Fibroblast of lung (primary cell): ENCODE measurements around the gene DMGDH. TPM values are rescaled to one million over a fixed set of nuclear protein-coding genes. Genes with fewer than 3 reads are reported as not detected.

Experiments
- DNase-seq, 2 donors: peaks; one replicate each; pipeline versions ENCODE4 v3.0.0 to v3.0.0-alpha.2; 2010; ENCODE audit warnings: low read depth in 2 of 2
- H2AFZ ChIP-seq: 2 replicates; pipeline ENCODE4 v1.5.1; 2012; ENCODE audit warnings: low read length, control low read depth, inconsistent platforms
- H3K27ac ChIP-seq: 2 replicates; pipeline ENCODE4 v1.5.1; 2011; ENCODE audit warnings: low read length, control low read depth; ENCODE audit not compliant: insufficient read depth
- H3K27me3 ChIP-seq: 2 replicates; pipeline ENCODE4 v1.5.1; 2011; ENCODE audit warnings: mild to moderate bottlenecking, low read length; ENCODE audit not compliant: control insufficient read depth, insufficient read depth
- H3K36me3 ChIP-seq: 2 replicates; pipeline ENCODE4 v1.5.1; 2011; ENCODE audit warnings: low read length; ENCODE audit not compliant: control insufficient read depth, insufficient read depth
- H3K4me1 ChIP-seq: 2 replicates; pipeline ENCODE4 v1.5.1; 2011; ENCODE audit warnings: low read length; ENCODE audit not compliant: control insufficient read depth, insufficient read depth; ENCODE audit errors: extremely low read depth
- H3K4me2 ChIP-seq: 2 replicates; pipeline ENCODE4 v1.5.1; 2011; ENCODE audit warnings: low read length, control low read depth; ENCODE audit not compliant: insufficient read depth; ENCODE audit errors: extremely low read depth
- H3K4me3 ChIP-seq, 4 experiments: fragments of 200-600 bp in 1 of 4; sonication (generic) in 1 of 4; replicated peaks in 1 of 4; 2 replicates each; pipeline ENCODE4 v1.5.1; 2011 to 2016; ENCODE audit warnings: low read length in 4 of 4, low read depth in 3 of 4, mild to moderate bottlenecking in 3 of 4, control low read depth in 2 of 4, inconsistent platforms in 1 of 4, mixed read lengths in 1 of 4; ENCODE audit not compliant: insufficient read depth in 1 of 4; ENCODE audit errors: control extremely low read depth in 1 of 4
- H3K79me2 ChIP-seq: 2 replicates; pipeline ENCODE4 v1.5.1; 2012; ENCODE audit warnings: mild to moderate bottlenecking, low read length, inconsistent platforms; ENCODE audit not compliant: control insufficient read depth, insufficient read depth
- H3K9ac ChIP-seq: 2 replicates; pipeline ENCODE4 v1.5.1; 2011; ENCODE audit warnings: mild to moderate bottlenecking, low read length, control low read depth; ENCODE audit not compliant: insufficient read depth
- H3K9me3 ChIP-seq: 2 replicates; pipeline ENCODE4 v1.5.1; 2012; ENCODE audit warnings: low read depth, low read length; ENCODE audit not compliant: control insufficient read depth, insufficient read depth
- H4K20me1 ChIP-seq: 2 replicates; pipeline ENCODE4 v1.5.1; 2011; ENCODE audit warnings: low read length; ENCODE audit not compliant: control insufficient read depth, insufficient read depth; ENCODE audit errors: extremely low read depth
- CTCF ChIP-seq, 2 donors: IDR thresholded peaks in 1 of 2; conservative IDR thresholded peaks in 1 of 2; 1 replicate in 1 of 2; 2 replicates in 1 of 2; pipeline ENCODE4 v1.5.1; 2011 to 2012; ENCODE audit warnings: low read length in 2 of 2, control low read depth in 1 of 2, inconsistent platforms in 1 of 2, low read depth in 1 of 2, mild to moderate bottlenecking in 1 of 2
- EZH2 ChIP-seq: IDR thresholded peaks from 2 replicates; pipeline ENCODE4 v1.5.1; 2012; ENCODE audit warnings: low read length, control low read depth, mild to moderate bottlenecking; ENCODE audit errors: missing control alignments
- polyA plus RNA-seq, 2 donors: library from polyadenylated mRNA; depleted of rRNA in 1 of 2; stranded (reverse) in 1 of 2; unstranded in 1 of 2; fragments of >200 nt; gene quantifications; 2 replicates each; pipeline ENCODE4 v1.2.1, GENCODE V29; 2011 to 2012; ENCODE audit warnings: missing spikeins in 1 of 2
- total RNA-seq: library from RNA; depleted of rRNA; stranded (reverse); fragments of >200 nt; gene quantifications from 2 replicates; pipeline ENCODE4 v1.2.1, GENCODE V29; 2014

The DMGDH gene
- total and polyA plus RNA-seq, 2 donors (not counting 1 experiment from before 2014, with no cell fraction given) = 0.89 to 7.9 TPM

GRCh38 chr5:78961743-78962142 lies 107.7 kb downstream of the DMGDH start:
- Histone ChIP-seq H3K36me3 (no peaks in the 10 kb centered on the region), H3K27me3 (no peaks in the 10 kb centered on the region), H2AFZ (no peak overlapping the region), H3K9me3 (no peaks in the 10 kb centered on the region), H3K79me2 (no peaks in the 10 kb centered on the region), H3K4me3 (no peak overlapping the region), H4K20me1 (no peaks in the 10 kb centered on the region), H3K9ac (no peak overlapping the region), H3K4me1 (no peaks in the 10 kb centered on the region), H3K4me2 (no peak overlapping the region), H3K27ac (no peak overlapping the region)
- peak in 1 of 2 donors; percentile 47 for DNase-seq
- TF ChIP-seq CTCF (conservative IDR thresholded peaks at IDR 0.05 in 1 of 2, IDR thresholded peaks at IDR 0.05 in 1 of 2; ENCODE audit: low read depth in 1 of 2, low read length in 2 of 2) = no peak
- no peak for TF ChIP-seq EZH2

GRCh38 chr5:78959767-78960166 lies 109.7 kb downstream of the DMGDH start:
- H3K4me2 ChIP-seq = no peak overlapping the region
- TF ChIP-seq EZH2 (no peak), CTCF (conservative IDR thresholded peaks at IDR 0.05 in 1 of 2, IDR thresholded peaks at IDR 0.05 in 1 of 2; ENCODE audit: low read depth in 1 of 2, low read length in 2 of 2) (no peak)

GRCh38 chr5:78958672-78959445 lies 110.6 kb downstream of the DMGDH start:
- H4K20me1 ChIP-seq = no peaks in the 10 kb centered on the region
- no peaks in the 10 kb centered on the region for H3K79me2 ChIP-seq
- DNase-seq = no peak
- H3K36me3 ChIP-seq = no peaks in the 10 kb centered on the region
- H3K27me3 ChIP-seq = no peaks in the 10 kb centered on the region
- no peak for TF ChIP-seq EZH2
- TF ChIP-seq CTCF (conservative IDR thresholded peaks at IDR 0.05 in 1 of 2, IDR thresholded peaks at IDR 0.05 in 1 of 2; ENCODE audit: low read depth in 1 of 2, low read length in 2 of 2) = no peak
- H2AFZ ChIP-seq = no peak overlapping the region
- H3K9me3 ChIP-seq = no peaks in the 10 kb centered on the region
- no peak overlapping the region for H3K9ac ChIP-seq
- no peak overlapping the region for H3K4me2 ChIP-seq
- no peak overlapping the region for H3K4me3 ChIP-seq
- no peak overlapping the region for H3K27ac ChIP-seq
- no peaks in the 10 kb centered on the region for H3K4me1 ChIP-seq

More at GRCh38 chr5:78959767-78960166, 109.7 kb downstream of the DMGDH start:
- H3K4me1 ChIP-seq = no peaks in the 10 kb centered on the region
- H3K9me3 ChIP-seq = no peaks in the 10 kb centered on the region
- no peak overlapping the region for H3K27ac ChIP-seq
- H4K20me1 ChIP-seq = no peaks in the 10 kb centered on the region
- no peaks in the 10 kb centered on the region for H3K27me3 ChIP-seq
- no peaks in the 10 kb centered on the region for H3K36me3 ChIP-seq
- DNase-seq = no peak
- H2AFZ ChIP-seq = no peak overlapping the region
- H3K4me3 ChIP-seq = no peak overlapping the region
- no peak overlapping the region for H3K9ac ChIP-seq
- H3K79me2 ChIP-seq = no peaks in the 10 kb centered on the region
